DMS 273 (cell line): ENCODE measurements around the gene PCDH15.
A peak's percentile ranks its signal among the peaks of the same experiment; 100 is the strongest.
"Not testable (repeated sequence)": the region's sequence is repeated elsewhere in the genome, so short reads cannot be mapped to it uniquely, and the experiment has no call there.

Experiments
- DNase-seq: peaks from one replicate; lab custom pipeline; 2025; ENCODE audit not compliant: unreplicated experiment; lab: John Stamatoyannopoulos, UW

The PCDH15 gene

GRCh38 chr10:54002077-54002476 is 799.0 kb downstream of the PCDH15 start:
- DNase-seq: no peak

GRCh38 chr10:53997953-53998352 is 803.1 kb downstream of the PCDH15 start:
- peak; percentile 0 for DNase-seq

DNA sequence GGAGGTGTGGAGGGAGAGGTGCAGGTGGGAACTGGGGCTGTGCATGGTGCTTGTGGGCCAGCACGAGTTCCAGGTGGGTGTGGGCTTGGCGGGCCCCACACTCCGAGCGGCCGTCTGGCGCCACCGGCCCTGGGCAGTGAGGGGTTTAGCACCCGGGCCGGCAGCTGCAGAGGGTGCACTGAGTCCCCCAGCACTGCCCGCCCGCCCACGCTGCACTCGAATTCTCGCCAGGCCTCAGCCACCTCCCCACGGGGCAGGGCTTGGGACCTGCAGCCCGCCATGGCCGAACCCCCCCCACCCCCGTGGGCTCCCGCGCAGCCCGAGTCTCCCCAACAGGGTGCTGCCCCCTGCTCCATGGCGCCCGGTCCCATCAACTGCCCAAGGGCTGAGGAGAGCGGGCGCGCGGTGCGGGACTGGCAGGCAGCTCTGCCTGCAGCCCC is 810.2 kb downstream of the PCDH15 start:
- DNase-seq: no peak

DNA sequence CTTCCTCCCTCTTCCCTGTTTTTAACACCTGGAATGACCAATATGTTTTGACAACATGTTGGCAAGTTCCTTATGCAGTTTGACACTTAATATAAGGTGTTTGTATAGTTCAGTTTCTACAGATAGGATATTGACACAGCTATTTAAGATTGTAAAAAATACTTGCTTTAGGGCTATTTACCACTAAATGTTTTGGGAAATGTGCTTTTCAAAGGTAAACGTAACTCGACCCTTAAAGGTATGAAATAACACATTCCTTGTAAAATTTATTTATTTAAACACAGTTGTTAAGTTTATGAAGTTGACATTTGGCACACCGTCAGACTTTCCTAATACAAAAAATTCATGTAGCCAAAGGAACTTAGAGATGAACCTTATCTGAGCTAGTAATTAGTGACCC is 817.6 kb downstream of the PCDH15 start:
- no peak for DNase-seq

DNA sequence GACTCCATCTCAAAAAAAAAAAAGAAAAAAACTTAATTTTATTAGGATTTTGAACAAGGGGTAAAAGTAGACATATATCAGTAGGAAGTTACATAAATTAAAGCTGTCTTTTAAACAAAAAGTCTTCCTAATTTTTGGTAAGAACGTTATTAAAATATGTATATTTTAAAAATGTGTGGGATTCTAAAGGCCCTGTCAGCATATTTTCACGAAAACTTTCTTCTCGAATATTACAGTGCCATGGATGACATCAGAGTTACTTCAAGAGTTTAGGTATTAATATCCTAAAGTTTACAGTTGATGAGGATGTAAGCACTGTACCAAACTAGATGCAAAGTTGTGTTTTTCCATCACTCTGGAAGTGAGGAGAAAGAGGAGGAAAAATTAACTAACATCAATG is 820.8 kb downstream of the PCDH15 start:
- DNase-seq: no peak

DNA sequence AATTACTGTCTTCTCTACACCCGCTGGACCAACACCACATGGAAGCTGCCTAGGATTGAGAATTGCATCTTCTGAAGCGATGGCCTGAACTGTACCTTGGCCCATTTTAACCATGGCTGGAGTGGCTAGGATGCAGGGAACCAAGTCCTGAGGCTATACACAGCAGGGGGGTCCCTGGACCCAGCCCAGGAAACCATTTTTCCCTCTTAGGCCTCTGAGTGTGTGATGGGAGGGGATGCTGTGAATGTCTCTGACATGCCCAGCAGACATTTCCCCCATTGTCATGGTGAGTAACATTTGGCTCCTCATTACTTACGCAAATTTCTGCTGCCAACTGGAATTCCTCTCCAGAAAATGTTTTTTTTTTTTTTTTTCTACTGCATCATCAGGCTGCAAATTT is 822.7 kb downstream of the PCDH15 start:
- no peak for DNase-seq

- no peak for DNase-seq
Observed at GRCh38 chr10:53977267-53977666, 823.8 kb downstream of the PCDH15 start.

- DNase-seq: no peak
Observed at GRCh38 chr10:53957401-53957800, 843.6 kb downstream of the PCDH15 start.

DNA sequence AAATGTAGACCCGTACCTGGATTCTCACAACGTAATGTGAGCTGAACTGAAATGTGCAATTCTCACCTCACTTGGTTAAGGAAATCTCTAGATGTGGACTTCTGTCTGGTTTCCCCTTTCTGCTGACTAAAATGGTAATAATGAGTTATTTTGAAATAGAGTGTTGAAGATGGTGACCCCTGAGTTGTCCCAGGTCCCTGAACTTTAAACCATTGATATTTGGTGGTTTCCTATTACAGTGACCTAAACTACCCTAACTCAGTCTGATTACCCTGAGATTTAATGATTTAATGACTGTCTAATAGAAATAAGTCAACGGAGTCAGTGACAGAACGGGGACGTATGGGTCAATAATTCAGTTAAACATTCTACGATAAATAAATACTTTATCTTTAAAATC is 845.9 kb downstream of the PCDH15 start:
- DNase-seq: no peak

DNA sequence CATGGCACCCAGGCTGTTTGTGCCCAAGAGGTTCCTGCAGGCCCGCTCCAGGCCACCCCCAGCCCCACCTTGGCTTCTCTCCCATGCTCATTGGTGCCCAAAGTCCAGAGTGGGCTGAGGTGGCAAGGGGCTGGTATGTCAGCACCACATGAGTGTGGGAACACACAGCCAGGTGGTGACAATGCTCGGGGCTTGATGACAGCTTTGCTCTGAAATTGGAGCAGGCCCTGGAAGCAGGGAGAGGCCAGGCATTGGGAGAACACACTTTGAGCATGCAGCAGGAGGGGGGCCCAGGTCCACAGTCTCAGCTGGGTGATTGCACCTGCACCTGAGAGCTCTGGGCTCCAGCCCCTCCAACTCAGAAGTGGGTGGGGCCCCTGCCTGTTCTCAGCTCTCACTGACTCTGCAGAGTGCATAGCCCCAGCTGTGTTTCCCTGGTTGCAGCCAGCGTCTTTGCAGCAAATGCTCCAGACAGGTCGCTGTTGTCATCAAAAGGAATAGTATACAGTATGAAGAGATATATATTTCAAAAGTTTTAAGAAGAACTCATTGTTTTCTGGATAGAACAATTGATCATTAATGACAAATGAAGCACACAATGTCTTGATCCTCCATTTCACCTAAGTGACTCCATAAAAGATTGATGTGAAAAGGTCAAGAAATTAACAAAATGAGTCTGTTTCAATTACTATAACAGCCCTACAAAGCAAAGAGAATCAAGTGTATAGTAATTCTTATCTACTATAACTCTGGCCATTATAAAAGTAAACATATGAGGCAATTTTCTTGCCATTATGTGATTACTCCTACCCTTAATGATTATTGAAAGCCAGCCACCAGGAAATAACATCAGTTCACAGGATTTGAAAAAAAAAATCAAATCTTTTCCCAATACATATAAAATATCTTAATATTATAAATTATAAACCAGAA is 848.1 kb downstream of the PCDH15 start:
- DNase-seq: no peak

DNA sequence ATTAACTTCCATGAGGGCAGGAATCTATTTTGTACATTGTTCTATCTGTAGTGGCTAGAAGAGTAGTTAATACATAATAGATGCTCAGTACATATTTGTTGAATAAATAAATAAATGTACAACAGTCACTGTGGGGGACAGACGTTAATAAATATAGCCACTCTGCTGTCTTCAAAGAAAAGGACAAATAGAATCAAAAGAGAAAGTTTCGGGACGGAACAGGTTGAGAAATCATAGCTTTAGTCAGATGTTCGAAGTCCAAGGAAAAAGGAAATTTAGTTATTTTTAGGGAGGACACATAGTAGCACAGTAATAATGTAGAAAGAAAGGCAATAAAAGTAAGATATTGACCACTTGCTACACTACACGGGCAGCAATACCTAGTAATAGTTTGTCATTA is 861.4 kb downstream of the PCDH15 start:
- DNase-seq: no peak

- DNase-seq: no peak
Observed at GRCh38 chr10:53930648-53931047, 870.4 kb downstream of the PCDH15 start.

DNA sequence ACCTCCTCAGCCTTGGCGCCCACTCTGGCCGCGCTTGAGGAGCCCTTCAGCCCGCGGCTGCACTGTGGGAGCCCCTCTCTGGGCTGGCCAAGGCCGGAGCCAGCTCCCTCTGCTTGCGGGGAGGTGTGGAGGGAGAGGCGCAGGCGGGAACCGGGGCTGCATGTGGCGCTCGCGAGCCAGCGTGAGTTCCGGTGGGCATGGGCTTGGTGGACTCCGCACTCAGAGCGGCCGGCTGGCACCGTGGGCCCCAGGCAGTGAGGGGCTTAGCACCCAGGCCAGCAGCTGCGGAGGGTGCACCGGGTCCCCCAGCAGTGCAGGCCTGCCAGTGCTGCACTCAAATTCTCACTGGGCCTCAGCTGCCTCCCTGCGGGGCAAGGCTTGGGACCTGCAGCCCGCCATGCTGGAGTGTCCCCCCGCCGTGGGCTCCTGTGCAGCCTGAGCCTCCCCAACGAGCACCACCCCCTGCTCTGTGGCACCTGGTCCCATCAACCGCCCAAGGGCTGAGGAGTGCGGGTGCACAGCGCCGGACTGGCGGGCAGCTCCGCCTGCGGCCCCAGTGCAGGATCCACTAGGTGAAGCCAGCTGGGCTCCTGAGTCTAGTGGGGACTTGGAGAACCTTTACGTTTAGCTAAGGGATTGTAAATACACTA is 876.9 kb downstream of the PCDH15 start:
- not testable (repeated sequence) for DNase-seq

DNA sequence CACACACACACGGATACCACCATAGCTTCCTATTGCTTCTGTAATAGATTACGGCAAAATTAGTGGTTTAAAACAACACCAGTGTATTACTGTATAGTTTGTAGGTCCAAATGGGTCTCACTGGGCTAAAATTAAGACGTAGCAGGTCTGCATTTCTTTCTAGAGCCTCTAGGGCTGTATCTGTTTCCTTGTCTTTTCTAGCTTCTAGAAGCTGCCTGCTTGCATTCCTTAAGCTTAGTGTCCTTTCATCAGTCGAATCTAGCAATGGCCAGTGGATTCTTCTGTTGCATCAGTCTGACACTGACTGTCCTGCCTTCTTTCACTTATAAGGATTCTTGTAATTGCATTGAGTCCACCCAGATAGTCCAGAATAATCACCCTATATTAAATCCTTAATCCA is 882.3 kb downstream of the PCDH15 start:
- DNase-seq: no peak

DNA sequence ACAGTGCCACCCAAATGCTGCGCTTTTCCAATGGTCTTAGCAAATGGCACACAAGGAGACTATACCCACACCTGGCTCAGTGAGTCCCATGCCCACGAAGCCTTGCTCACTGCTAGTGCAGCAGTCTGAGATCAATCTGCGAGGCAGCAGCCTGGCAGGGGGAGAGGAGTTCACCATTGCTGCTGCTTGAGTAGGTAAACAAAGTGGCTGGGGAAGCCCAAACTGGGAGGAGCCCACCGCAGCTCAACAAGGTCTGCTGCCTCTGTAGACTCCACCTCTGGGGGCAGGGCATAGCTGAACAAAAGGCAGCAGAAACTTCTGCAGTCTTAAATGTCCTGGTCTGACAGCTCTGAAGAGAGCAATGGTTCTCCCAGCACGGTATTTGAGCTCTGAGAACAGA is 891.2 kb downstream of the PCDH15 start:
- no peak for DNase-seq

- no peak for DNase-seq
Observed at GRCh38 chr10:53904506-53905241, 896.4 kb downstream of the PCDH15 start.

GRCh38 chr10:53903756-53904155 is 897.3 kb downstream of the PCDH15 start:
- DNase-seq: no peak

DNA sequence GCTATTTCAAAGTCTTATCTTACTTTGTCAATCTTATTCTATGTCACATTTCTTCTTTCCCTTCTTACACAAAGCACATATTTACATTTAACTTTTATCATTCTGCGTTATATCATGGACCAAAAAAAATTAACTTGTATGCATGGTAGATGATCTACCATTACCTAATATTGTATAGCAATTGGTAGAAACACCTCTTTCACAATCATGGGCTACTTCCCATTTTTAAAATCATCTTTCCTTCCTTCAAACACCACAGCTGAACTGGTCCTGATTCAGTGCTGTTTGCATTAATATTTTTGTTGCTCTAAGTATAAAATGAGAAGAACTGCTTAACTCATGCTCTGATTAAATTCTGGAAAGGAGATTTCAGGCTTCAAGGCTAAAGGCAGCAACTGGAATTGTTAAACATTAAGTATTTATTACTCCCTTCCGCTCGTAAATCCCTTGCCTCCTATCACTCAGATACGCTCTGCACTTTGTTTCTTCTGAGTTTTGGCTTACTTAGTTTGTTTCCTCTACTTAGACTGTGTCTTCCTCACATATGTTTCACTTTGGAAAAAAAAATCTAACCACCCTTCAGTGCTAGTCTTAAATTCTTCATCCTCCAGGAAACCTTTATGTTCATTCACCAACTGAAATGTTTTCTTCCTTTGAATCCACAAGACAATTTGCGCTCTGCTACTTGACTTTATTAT is 901.4 kb downstream of the PCDH15 start:
- DNase-seq: no peak

DNA sequence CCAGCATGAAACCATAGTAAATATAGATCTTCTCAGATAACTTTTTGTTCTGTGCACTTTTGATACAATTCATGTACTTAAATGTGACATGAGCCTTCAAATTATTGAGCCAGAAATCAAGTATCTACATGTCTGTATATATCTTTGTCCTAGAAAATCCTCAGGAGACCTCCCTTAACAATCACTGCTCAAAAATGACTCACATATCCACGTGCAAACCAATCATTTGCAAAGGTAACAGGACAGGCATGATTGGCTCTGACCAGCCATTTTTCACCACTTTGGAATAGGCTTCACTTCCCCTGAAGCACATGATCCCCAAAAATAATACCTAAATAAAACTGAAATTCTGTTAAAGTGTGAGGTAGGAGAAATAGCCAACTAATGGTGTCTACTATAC is 902.5 kb downstream of the PCDH15 start:
- no peak for DNase-seq

- no peak for DNase-seq
Observed at GRCh38 chr10:53894145-53894544, 906.9 kb downstream of the PCDH15 start.

DNA sequence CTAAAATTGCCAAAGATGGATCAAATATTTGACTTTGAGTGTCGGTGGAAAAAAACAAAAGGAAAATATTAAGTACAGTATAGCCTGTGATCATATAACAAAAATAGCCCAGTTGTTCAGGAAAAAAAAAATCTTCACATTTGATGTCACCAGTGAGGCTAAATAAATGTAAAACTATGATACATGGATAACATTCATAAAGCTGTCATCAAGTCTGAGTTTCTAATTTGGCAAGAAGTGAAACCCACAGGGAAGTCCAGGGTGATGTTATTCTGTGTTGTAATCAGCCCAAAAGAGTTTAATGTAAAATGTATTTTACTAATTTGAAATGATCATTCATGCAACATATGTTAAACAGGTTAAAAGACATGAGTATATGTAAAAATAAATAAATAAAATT is 908.0 kb downstream of the PCDH15 start:
- no peak for DNase-seq
